Endothelial cell of umbilical vein (primary cell): ENCODE results near the gene FUT8.

ENCODE experiments used
- CTCF ChIP-seq, 2 donors: IDR thresholded peaks; 1 replicate in 1 of 2; 2 replicates in 1 of 2; pipeline ENCODE4 v1.5.1; 2011; ENCODE audit warnings: low read length in 2 of 2, mild to moderate bottlenecking in 2 of 2, moderate library complexity in 2 of 2, control low read depth in 1 of 2, inconsistent platforms in 1 of 2, low read depth in 1 of 2; ENCODE audit not compliant: insufficient read depth in 1 of 2; ENCODE audit errors: extremely low read depth in 1 of 2
- EZH2 ChIP-seq: IDR thresholded peaks from 2 replicates; pipeline ENCODE4 v1.6.1; 2012; ENCODE audit warnings: borderline replicate concordance, low read depth, mild to moderate bottlenecking, moderate library complexity, low read length, inconsistent platforms; ENCODE audit not compliant: severe bottlenecking
- GATA2 ChIP-seq: IDR thresholded peaks from 2 replicates; pipeline ENCODE4 v1.7.0; 2011; ENCODE audit warnings: low read depth, mild to moderate bottlenecking, moderate library complexity, mixed read lengths, low read length; ENCODE audit not compliant: insufficient read length, insufficient read depth
- JUN ChIP-seq: IDR thresholded peaks from 2 replicates; pipeline ENCODE4 v1.6.1; 2011; ENCODE audit warnings: borderline replicate concordance, low read depth; ENCODE audit not compliant: insufficient read length, insufficient read depth
- MAX ChIP-seq: IDR thresholded peaks from 2 replicates; pipeline ENCODE4 v1.6.1; 2011; ENCODE audit not compliant: insufficient read depth, insufficient read length
- MYC ChIP-seq: IDR thresholded peaks from one replicate; pipeline ENCODE4 v1.6.1; 2011; ENCODE audit warnings: mild to moderate bottlenecking, low read depth, low read length
- POLR2A ChIP-seq: IDR thresholded peaks from 2 replicates; pipeline ENCODE4 v1.6.1; 2012; ENCODE audit warnings: low read depth, mild to moderate bottlenecking, control low read depth, low read length
- POLR2AphosphoS5 ChIP-seq: IDR thresholded peaks from 2 replicates; pipeline ENCODE4 v1.6.1; 2012; ENCODE audit warnings: low read depth, mild to moderate bottlenecking, control low read depth, low read length, moderate library complexity; ENCODE audit not compliant: insufficient read depth

GRCh38 chr14:65472189-65472588 is 59.7 kb downstream of the FUT8 start:
- TF ChIP-seq EZH2 (no peak), CTCF (IDR thresholded peaks at IDR 0.05; ENCODE audit: extremely low read depth in 1 of 2, insufficient read depth in 1 of 2, low read depth in 1 of 2, low read length in 2 of 2) (no peak), POLR2AphosphoS5 (no peak), POLR2A (no peak), MAX (no peak), MYC (no peak), JUN (no peak), GATA2 (no peak)
